AG09309 (cell line): Measurements from ENCODE around the gene ECT2.

ENCODE experiments used
- DNase-seq: peaks from one replicate; pipeline ENCODE4 v3.0.0-alpha.2; 2010; ENCODE audit warnings: low read depth
- H3K4me3 ChIP-seq: 2 replicates; pipeline ENCODE4 v1.5.1; 2011; ENCODE audit warnings: mild to moderate bottlenecking, low read depth, low read length, moderate library complexity; ENCODE audit not compliant: control insufficient read depth
- TF ChIP-seq, protein P1 (sequence below): IDR thresholded peaks from 2 replicates; pipeline ENCODE4 v1.5.1; 2011; ENCODE audit warnings: mild to moderate bottlenecking, low read depth, low read length, inconsistent platforms; ENCODE audit not compliant: insufficient read depth, control insufficient read depth; ENCODE audit errors: missing control alignments

Gene ECT2

DNA sequence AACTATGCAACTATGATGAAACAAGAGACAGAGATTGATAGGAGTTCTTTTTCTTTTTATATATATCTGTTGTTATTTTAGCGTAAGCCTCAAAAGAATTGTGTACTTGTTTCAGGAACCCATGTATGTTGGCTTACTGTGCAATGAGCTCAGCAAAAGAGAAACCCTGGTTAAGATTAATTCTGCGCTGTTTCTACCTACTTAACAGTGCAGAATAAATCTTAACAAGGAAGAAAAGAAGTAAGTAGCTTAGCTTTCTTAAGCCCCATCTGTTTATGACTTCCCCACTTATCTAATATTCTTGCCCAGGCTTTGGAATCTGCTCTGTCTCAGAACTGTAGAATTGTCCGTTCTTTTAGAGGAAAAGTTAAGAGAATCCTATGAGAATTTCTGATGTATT lies 27.4 kb downstream of the ECT2 start:
- no peak for DNase-seq
- TF ChIP-seq, protein P1, sequence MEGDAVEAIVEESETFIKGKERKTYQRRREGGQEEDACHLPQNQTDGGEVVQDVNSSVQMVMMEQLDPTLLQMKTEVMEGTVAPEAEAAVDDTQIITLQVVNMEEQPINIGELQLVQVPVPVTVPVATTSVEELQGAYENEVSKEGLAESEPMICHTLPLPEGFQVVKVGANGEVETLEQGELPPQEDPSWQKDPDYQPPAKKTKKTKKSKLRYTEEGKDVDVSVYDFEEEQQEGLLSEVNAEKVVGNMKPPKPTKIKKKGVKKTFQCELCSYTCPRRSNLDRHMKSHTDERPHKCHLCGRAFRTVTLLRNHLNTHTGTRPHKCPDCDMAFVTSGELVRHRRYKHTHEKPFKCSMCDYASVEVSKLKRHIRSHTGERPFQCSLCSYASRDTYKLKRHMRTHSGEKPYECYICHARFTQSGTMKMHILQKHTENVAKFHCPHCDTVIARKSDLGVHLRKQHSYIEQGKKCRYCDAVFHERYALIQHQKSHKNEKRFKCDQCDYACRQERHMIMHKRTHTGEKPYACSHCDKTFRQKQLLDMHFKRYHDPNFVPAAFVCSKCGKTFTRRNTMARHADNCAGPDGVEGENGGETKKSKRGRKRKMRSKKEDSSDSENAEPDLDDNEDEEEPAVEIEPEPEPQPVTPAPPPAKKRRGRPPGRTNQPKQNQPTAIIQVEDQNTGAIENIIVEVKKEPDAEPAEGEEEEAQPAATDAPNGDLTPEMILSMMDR: no peak
- no peak overlapping the region for H3K4me3 ChIP-seq

DNA sequence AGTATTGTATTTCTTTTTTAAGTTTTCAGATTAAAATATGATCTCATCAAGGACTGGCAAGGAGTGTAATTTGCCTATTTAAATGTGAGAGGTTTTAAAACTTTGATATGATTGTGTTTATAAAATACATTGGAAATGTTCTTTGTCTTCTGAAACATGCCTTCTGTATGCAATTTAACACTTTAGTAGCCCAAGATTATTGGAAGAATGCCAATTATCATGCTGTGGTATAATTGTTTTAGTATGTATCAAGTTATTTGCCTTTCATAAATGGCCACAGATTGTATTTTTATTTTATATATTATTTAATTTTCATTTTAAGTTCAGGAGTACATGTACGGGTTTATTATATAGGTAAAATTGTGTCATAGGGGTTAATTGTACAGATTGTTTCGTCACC lies 31.7 kb downstream of the ECT2 start:
- H3K4me3 ChIP-seq: no peak overlapping the region
- TF ChIP-seq, protein P1: no peak
- DNase-seq: no peak

DNA sequence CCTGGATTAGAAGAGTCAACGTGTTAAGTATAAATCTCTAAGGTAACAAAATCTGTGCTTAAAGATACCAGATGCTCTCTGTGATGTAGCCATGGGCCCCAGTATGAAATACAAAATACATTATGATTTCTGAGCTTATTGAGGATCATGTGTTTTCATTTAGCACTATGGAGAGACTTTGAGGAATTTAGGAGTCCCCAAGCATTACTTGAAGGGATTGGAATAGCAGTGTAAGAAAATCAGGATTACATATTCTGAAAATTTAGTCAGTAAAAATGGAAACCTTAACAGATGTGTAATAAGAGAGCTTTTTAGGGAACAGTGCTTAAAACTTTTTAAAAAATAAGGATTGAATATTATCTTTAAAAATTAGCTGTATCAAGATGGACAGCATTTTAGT lies 35.5 kb downstream of the ECT2 start:
- TF ChIP-seq, protein P1: no peak
- H3K4me3 ChIP-seq: no peak overlapping the region
- no peak for DNase-seq

DNA sequence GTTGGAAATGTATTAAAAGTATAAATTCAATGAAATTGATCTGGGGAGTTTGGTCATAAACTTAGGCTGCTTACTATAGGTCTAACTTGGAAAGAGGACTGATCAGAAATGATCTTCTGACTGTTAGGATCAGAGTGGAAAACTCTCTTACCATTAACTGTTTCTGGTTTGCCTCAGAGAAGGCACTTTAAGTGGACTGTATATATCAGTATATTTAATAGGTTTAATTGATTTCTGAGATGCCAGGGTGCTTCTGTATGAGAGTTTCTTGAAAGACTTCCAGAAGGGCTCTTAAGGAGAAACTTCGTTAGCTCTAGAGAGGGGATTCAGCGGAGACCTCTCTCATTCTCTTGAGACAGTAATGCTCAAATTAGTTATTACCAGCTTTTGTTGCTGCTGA lies 36.5 kb downstream of the ECT2 start:
- H3K4me3 ChIP-seq: no peak overlapping the region
- TF ChIP-seq, protein P1: no peak
- no peak for DNase-seq

DNA sequence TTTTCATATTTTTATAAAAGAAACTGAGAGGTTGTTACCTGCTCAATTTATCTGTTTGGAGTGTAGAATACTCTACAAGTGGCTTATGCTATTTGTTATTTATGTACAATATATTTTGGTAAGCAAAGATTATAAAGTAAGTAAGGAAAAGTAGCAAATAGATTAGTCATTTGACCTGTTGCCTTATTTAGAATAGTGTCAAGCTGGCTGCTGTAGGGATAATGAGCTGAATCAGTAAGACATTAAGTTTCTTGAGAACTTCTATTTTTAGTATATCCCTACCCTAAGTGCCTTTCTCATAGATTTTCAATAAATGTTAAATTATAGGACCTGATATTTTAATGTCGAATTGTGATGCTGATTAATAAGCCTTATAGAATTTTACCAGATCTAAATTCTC lies 37.2 kb downstream of the ECT2 start:
- TF ChIP-seq, protein P1: no peak
- DNase-seq: no peak
- no peak overlapping the region for H3K4me3 ChIP-seq

DNA sequence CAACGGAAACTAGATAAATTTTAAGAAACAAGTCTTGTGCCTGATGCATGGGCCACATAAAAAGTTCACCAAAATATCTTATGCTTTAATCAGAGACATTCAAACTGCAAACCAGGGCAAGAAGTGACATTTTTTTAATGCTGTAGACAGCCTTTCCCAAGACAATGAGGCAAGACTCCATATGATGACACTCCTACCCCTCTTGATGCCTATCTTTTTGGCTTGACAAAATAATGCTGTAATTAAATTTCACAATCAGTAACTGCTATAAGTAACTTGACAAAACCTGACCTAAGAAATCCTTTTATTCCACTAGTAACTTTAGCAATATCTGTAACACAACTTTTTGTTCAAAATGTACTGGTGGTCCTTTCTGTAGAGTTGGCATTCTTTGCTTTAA lies 48.7 kb downstream of the ECT2 start:
- TF ChIP-seq, protein P1: no peak
- no peak overlapping the region for H3K4me3 ChIP-seq
- DNase-seq: no peak

DNA sequence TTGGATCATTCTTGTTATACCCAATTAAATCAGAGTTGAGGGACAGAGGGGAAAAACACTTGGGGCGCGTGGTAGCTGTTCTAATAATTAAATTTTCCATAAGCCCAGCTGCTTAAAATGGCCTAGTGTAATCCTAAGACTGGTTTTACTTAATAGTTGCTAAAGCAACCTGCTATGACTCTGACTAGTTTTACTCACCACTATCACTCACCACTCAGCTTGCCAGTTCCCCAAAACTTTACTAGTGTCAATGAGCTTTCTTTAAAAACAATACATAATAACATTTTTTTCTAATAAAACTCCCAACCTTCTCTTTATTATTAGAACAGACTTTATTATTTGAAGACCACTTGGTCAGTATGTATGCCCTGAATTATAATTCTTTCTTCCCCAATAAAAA lies 49.6 kb downstream of the ECT2 start:
- DNase-seq: no peak
- no peak overlapping the region for H3K4me3 ChIP-seq
- TF ChIP-seq, protein P1: no peak
